Stimulated activated CD8-positive, alpha-beta memory T cell treated with anti-CD3 and anti-CD28 coated beads, Interleukin-12 subunit alpha, Interleukin-12 subunit beta, amount 100 ng/mL, for 24 hours (primary cell): ENCODE data around the gene PDXDC1.
"Not testable (repeated sequence)": the region's sequence is repeated elsewhere in the genome, so short reads cannot be mapped to it uniquely, and the experiment has no call there.

ENCODE experiments used
- DNase-seq: peaks from one replicate; pipeline ENCODE4 v3.0.0-alpha.2; 2020; ENCODE audit errors: extremely low read depth

The PDXDC1 gene, protein sequence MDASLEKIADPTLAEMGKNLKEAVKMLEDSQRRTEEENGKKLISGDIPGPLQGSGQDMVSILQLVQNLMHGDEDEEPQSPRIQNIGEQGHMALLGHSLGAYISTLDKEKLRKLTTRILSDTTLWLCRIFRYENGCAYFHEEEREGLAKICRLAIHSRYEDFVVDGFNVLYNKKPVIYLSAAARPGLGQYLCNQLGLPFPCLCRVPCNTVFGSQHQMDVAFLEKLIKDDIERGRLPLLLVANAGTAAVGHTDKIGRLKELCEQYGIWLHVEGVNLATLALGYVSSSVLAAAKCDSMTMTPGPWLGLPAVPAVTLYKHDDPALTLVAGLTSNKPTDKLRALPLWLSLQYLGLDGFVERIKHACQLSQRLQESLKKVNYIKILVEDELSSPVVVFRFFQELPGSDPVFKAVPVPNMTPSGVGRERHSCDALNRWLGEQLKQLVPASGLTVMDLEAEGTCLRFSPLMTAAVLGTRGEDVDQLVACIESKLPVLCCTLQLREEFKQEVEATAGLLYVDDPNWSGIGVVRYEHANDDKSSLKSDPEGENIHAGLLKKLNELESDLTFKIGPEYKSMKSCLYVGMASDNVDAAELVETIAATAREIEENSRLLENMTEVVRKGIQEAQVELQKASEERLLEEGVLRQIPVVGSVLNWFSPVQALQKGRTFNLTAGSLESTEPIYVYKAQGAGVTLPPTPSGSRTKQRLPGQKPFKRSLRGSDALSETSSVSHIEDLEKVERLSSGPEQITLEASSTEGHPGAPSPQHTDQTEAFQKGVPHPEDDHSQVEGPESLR

DNA sequence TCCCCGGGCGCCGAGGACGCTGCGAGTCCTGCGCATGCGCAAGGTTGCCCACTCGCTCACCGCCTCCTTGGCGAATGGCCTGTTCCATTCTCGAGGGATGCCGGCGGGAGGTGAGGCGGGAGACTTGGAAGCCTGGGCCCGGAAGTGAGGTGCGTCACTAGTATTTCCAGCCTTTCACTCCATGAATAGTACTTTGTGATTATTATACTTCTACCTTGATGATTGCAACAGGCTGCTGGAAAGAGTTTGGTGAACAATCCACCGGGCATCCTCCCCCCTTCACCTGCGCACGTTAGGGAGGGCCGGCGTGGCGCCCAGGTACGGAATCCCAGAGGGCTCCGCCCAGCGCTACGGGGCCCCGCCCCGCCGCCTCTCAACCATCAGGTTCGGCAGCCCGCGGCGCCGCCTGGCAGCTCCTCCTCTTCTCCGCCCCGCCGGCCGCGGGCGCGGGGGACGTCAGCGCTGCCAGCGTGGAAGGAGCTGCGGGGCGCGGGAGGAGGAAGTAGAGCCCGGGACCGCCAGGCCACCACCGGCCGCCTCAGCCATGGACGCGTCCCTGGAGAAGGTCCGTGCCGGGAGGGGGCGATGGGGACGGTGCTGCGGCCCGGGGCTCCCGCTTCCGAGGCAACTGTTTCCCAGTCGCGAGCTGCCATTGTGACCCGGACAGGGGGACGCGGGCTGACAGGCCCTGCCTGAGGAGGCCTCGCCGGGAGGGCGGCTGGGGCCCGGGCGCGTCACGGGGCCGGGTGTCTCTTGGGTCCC, at the start of gene PDXDC1:
TSS of gene PDXDC1 (plus strand) at position 371 of the 762 bp plus-strand sequence. CDS start at position 545, 174 bp downstream.
- peak; percentile 91 for DNase-seq

GRCh38 chr16:14928064-14928714, 46.6 kb upstream of the PDXDC1 start:
- not testable (repeated sequence) for DNase-seq

DNA sequence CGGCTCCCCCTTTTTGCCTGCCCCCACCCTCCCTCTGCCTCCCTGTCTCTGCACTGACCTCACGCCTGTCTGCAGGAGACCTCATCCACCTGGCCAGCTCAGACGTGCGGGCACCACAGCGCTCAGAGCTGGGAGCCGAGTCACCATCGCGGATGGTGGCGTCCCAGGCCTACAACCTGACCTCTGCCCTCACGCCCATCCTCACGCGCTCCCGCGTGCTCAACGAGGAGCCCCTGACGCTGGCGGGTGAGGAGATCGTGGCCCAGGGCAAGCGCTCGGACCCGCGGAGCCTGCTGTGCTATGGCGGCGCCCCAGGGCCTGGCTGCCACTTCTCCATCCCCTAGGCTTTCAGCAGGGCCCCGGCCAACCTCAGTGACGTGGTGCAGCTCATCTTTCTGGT, 45.6 kb upstream of the PDXDC1 start:
- not testable (repeated sequence) for DNase-seq

DNA sequence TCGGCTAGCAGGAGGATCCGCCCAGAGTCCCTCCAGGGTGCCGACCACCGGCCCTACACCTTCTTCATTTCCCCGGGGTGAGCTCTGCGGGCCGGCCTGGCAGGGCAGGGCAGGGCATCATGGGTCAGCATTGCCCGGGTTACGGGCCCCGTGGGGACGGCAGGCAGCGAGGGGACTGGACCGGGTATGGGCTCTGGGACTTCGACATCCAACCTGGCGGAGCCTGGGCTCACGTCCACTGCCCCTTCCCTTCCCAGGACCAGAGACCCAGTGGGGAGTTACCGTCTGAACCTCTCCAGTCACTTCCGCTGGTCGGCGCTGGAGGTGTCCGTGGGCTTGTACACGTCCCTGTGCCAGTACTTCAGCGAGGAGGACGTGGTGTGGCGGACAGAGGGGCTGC, 44.6 kb upstream of the PDXDC1 start:
- DNase-seq = not testable (repeated sequence)

DNA sequence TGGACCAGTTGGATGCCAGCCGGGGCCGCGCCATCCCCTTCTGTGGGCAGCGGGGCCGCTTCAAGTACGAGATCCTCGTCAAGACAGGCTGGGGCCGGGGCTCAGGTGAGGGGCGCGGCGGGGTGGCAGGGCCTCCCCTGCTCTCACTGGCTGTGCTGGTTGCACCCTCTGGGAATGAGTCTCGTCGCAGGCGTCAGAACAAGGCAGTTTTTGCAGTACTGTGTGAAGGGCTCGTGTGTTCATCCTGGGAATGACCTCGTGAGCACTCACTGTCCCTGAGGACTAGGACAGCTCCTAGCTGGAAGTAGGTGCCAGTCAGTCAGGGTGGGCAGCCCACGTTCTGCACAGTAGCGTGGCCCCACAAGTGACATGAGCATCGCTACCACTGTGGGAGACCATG, 43.9 kb upstream of the PDXDC1 start:
- DNase-seq = not testable (repeated sequence)

GRCh38 chr16:14932581-14933375, 42.0 kb upstream of the PDXDC1 start:
- DNase-seq = not testable (repeated sequence)

DNA sequence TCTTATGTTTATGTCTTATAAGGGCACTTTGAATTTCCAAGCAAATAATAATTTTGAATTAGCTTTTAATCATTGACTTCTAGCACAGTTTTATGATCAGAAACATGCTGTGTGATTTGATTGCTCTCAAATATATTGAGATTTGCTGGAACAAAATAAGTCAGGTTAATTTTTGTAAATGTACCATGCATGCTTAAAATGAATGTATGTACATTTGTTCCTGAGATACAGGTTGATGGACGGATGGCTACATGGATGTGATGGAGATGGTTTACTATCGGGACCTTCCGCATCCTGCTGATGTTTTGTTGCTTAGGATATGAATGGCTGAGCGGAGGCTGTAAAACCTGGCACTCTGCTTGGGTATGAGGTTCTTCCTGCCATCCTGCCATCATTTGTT, 37.7 kb upstream of the PDXDC1 start, which contains the start of gene NPIPA1:
TSS of gene NPIPA1 (plus strand) at position 301 of the 400 bp plus-strand sequence. CDS start at position 301, 0 bp downstream.
- DNase-seq = not testable (repeated sequence)

GRCh38 chr16:14937994-14938393, 36.8 kb upstream of the PDXDC1 start:
- not testable (repeated sequence) for DNase-seq

GRCh38 chr16:14942686-14943085, 32.1 kb upstream of the PDXDC1 start:
- DNase-seq = not testable (repeated sequence)

GRCh38 chr16:14955546-14956231, 19.1 kb upstream of the PDXDC1 start:
- DNase-seq = no peak

DNA sequence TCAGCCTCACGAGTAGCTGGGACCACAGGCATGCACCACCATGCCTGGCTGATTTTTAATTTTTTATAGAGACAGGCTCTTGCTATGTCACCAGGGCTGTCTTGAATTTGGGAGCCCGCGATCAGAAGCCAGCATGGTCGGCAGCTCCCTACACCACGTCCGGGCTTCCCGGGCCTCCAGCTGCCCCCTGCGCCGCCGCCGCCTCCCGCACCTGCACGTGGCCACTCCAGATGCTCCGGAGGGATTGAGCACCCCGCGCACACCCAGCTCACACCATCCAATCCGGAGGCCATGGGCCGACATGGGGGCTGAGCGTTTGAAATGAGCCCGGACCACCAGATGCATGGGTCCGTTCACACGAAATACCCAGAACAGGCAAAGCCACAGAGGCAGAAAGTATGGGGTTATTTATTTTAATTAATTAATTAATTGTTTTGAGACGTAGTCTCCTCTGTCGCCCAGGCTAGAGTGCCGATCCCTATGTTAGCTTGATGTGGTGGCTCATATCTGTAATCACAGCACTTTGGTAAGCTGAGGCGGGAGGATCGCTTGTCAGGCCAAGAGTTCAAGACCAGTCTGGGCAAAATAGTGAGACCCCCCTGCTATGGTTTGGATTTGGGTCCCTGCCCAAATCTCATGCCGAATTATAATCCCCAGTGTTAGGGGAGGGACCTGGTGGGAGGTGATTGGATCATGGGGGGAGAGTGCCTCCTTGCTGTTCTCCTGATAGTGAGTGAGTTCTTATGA, 17.1 kb upstream of the PDXDC1 start:
- no peak for DNase-seq

- DNase-seq = no peak
Observed at GRCh38 chr16:14958323-14958600, 16.6 kb upstream of the PDXDC1 start.

GRCh38 chr16:14958970-14959369, 15.9 kb upstream of the PDXDC1 start:
- DNase-seq = no peak

DNA sequence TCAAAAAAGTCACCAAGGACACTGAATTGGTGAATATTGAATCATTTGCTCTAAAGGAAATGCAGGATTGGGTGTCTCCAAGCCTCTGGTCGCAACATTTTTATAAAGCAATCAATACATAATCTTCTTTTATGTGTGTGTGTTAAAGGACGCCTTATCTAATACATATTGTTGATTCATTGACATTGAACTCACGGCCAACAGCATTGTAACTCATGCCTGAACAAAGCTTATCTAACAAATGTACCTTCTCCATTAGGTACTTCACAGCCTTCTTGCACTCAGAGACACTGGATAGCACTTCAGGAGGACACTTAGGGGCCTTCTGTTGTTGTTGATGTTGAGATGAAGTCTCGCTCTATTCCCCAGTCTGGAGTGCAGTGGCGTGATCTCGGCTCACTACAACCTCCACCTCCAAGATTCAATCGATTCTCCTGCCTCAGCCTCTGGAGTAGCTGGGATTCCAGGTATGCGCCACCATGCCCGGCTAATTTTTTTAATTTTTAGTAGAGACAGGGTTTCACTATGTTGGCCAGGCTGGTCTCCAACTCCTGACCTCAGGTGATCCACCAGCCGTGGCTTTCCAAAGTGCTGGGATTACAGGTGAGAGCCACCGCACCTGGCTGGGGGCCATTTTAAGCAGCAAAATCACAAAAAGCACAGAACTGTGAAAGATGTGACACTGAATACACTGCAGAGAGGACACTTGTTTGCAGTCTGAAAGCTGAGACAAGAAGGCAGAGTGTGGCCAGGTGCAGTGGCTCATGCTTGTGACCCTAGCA, 13.2 kb upstream of the PDXDC1 start:
- DNase-seq = no peak

- no peak for DNase-seq
Observed at GRCh38 chr16:14963281-14964173, 11.3 kb upstream of the PDXDC1 start.

DNA sequence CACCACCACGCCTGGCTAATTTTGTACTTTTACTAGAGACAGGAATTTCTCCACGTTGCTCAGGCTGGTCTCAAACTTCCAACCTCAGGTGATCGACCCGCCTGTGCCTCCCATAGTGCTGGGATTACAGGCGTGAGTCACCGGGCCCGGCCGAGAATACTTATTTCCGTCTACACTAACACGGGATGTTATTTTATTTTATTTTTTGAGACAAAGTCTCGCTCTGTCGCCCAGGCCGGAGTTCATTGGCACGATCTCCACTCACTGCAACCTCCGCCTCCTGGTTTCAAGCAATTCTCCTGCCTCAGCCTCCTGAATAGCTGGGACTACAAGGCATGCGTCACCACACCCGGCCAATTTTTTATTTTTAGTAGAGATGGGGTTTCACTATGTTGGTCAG, 9.5 kb upstream of the PDXDC1 start:
- no peak for DNase-seq

- DNase-seq = not testable (repeated sequence)
Observed at GRCh38 chr16:14969795-14970194, 5.0 kb upstream of the PDXDC1 start.
